ENCODE measurements around the gene SH3TC2.

DNA sequence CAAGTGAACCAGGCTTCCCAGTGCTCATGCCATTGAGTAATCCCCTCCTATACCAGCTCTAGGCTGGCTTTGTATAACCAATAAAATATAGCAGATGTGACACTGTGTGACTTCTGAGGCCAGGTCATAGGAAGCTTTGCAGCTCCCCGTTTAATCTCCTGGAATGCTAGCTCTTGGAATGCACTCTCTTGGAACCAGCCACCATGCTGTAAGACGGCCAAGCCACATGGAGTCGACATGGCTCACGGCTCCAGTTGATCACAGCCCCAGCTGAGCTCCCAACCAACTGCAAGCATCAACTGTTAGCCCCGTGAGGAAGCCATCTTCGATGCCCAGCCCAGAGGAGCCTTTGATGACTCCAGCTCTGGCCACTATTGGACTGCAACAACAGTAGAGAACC is 74.5 kb downstream of the SH3TC2 start:
- TF ChIP-seq, protein P1, sequence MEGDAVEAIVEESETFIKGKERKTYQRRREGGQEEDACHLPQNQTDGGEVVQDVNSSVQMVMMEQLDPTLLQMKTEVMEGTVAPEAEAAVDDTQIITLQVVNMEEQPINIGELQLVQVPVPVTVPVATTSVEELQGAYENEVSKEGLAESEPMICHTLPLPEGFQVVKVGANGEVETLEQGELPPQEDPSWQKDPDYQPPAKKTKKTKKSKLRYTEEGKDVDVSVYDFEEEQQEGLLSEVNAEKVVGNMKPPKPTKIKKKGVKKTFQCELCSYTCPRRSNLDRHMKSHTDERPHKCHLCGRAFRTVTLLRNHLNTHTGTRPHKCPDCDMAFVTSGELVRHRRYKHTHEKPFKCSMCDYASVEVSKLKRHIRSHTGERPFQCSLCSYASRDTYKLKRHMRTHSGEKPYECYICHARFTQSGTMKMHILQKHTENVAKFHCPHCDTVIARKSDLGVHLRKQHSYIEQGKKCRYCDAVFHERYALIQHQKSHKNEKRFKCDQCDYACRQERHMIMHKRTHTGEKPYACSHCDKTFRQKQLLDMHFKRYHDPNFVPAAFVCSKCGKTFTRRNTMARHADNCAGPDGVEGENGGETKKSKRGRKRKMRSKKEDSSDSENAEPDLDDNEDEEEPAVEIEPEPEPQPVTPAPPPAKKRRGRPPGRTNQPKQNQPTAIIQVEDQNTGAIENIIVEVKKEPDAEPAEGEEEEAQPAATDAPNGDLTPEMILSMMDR (optimal IDR thresholded peaks at IDR 0.05 in 1 of 3, IDR thresholded peaks at IDR 0.05 in 1 of 3, conservative IDR thresholded peaks at IDR 0.05 in 1 of 3; ENCODE audit: extremely low read depth in 1 of 3, insufficient read depth in 2 of 3, low read length in 3 of 3): no peak
- TF ChIP-seq EZH2 (IDR thresholded peaks at IDR 0.05; ENCODE audit: low read length): no peak

Data from keratinocyte (primary cell).